Breast epithelium (tissue), 3 donors: ENCODE data around the gene SLC17A8.

Source experiments
- POLR2A ChIP-seq: fragments of 450-650 bp; IDR thresholded peaks from one replicate; pipeline ENCODE4 v1.6.1; 2016; ENCODE audit warnings: antibody characterized with exemption, mild to moderate bottlenecking, moderate library complexity
- POLR2AphosphoS5 ChIP-seq, 3 donors: sonication (generic); formaldehyde crosslinking; IDR thresholded peaks; one replicate each; pipeline ENCODE4 v1.6.1; 2017; ENCODE audit warnings: antibody characterized with exemption in 3 of 3
- TF ChIP-seq, protein P1 (sequence below), 3 donors: fragments of 450-650 bp; IDR thresholded peaks; one replicate each; pipeline ENCODE4 v1.5.1; 2016 to 2017; ENCODE audit warnings: antibody characterized with exemption in 3 of 3, mild to moderate bottlenecking in 3 of 3, moderate library complexity in 3 of 3

DNA sequence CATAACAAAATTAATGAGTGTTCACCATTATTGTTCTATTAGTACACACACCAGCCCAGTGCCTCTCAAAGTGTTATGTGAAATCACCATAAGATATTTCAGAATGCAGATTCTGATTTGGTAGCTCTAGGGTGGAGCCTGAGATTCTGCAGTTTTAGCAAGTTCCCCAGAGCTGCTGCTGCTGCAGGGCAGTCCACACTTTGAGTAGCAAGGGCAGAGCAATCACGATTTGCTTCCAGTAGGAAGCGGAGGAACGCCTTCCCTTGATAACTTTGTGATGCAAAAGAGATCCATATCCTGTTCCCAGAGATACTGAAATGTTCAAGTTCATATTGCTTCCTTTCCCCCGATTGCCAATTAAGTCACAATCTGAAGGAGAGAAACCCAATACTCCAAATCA is 57.9 kb downstream of the SLC17A8 start:
- TF ChIP-seq, protein P1, sequence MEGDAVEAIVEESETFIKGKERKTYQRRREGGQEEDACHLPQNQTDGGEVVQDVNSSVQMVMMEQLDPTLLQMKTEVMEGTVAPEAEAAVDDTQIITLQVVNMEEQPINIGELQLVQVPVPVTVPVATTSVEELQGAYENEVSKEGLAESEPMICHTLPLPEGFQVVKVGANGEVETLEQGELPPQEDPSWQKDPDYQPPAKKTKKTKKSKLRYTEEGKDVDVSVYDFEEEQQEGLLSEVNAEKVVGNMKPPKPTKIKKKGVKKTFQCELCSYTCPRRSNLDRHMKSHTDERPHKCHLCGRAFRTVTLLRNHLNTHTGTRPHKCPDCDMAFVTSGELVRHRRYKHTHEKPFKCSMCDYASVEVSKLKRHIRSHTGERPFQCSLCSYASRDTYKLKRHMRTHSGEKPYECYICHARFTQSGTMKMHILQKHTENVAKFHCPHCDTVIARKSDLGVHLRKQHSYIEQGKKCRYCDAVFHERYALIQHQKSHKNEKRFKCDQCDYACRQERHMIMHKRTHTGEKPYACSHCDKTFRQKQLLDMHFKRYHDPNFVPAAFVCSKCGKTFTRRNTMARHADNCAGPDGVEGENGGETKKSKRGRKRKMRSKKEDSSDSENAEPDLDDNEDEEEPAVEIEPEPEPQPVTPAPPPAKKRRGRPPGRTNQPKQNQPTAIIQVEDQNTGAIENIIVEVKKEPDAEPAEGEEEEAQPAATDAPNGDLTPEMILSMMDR (IDR thresholded peaks at IDR 0.05) = no peak
- TF ChIP-seq POLR2A = no peak
- no peak for TF ChIP-seq POLR2AphosphoS5 (IDR thresholded peaks at IDR 0.05)
